ENCODE results near the gene YBX1.
"Not testable (repeated sequence)": the region's sequence is repeated elsewhere in the genome, so short reads cannot be mapped to it uniquely, and the experiment has no call there.

Gene YBX1

DNA sequence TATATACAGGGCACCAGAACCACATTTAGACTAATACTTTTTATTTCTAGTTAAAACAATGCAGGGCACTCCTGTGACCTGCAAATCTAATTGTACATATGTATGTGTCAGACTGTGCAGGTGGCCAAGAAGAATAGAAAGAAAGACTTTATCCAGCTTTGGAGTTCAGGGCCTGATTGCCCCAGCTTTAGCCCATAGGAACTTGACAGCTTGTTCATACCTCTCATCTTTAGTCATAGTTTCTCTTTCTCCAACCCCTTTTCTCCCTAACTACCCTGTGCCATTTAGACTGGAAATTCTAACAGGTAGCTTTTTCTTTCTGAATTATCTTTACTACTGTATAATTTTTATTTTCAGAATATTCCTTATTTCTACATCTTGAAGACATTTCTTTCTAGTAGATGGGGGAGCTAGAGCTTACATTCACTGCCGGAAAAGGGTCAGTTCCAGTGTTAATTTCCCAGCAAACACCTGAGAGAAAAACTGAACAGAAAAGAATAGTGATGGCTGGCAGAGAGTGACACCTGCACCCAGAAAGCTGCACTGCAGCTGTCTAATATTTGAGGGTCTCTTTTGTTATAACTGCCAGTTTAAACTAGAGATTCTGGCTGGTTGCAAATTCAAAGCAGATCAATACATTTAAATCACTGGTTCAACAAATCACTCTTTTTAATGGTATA lies 8.4 kb downstream of the YBX1 start:
- DNase-seq (ENCODE audit: low spot score): no peak

GRCh38 chr1:42691157-42691498 lies 8.9 kb downstream of the YBX1 start:
- DNase-seq (ENCODE audit: low spot score): no peak

DNA sequence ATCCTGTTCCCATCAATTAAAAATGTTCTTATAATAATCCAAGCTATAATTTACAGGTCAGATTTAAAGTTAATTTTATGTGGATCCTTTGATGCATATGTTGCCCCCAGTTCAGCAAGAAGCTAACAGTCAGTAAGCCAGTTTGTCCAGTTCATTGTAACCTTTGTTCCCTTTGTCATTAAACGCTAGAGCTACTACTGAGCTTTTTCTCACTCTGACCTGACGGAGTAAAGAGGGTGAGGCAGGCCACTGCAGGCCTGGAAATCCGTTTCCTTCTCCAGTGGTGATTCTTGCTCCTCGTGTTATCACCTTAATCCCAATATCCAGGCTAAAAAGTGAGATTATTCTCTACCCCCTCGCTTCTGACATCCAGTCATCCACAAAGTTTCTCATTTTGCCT lies 10.2 kb downstream of the YBX1 start:
- no peak for DNase-seq (ENCODE audit: low spot score)

DNA sequence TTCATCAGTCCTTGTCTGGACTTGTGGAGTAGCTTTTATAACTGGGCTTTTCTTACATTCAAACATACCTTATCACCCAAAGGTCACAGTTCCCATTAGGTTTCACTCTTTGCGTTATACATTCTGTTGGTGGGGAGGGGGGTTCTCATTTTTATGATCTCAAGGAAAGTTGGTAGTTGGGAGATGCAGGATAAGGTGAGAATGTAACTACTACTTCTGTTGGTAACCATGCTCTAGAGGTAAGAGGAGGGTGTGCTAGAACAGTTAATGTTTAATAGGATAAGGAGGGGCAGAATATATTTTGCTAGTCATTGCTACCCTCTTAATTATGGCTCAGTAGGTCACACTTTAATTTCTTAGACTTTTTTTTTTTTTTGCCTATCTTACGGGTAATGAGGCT lies 10.7 kb downstream of the YBX1 start:
- DNase-seq (ENCODE audit: low spot score): no peak

DNA sequence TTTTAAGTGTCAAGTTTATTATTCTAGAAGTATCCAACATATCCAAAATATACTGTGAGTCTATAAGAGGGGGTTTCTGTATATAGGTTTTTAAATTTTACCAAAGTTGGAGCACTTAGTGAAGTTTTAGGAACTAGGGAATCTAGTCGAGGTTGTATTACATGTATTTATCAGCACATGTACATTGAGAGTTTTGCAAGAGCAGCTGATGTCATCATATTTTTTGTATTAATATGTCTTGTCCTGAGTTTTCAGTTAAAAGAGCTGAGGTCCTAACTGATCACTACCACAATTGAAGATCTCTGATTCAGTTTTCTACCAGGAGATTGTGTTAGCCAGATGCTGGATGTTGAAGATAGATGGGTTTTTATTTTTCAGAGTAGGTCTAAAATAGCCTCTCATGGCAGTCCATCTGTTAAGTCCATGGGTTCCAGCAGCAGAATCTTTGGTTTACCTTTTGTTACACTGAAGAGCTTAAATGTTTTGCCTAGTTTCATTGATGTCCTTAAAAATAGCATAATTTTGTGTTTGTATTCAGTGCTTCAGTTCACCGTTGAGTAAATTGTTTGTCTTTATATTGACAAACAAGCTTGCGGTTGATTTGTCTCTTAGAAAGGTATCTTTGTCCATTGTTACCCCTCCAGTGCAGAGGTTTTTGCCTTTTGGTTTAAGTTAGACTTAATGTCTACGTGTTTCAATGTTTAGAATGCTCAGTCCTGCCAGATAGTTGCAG lies 16.0 kb downstream of the YBX1 start:
- DNase-seq (ENCODE audit: low spot score): no peak

DNA sequence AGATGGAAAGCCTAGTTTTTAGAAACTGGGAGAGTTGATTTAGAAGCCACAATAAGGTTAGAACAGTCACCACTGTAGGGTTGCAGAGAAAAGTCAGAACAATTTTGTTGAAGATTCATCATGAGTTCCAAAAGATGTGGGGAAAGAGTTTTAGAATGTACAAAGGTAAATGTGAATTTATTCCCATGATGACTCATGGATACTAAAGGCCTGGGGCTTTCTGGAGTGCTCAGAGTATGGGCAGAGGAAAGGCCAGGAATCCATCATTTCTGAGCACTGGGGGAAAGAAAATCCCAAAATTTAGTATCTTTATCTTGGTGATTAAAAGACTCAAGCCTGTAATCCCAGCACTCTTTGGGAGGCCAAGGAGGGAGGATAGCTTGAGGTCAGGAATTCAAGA lies 17.8 kb downstream of the YBX1 start:
- DNase-seq (ENCODE audit: low spot score): no peak

DNA sequence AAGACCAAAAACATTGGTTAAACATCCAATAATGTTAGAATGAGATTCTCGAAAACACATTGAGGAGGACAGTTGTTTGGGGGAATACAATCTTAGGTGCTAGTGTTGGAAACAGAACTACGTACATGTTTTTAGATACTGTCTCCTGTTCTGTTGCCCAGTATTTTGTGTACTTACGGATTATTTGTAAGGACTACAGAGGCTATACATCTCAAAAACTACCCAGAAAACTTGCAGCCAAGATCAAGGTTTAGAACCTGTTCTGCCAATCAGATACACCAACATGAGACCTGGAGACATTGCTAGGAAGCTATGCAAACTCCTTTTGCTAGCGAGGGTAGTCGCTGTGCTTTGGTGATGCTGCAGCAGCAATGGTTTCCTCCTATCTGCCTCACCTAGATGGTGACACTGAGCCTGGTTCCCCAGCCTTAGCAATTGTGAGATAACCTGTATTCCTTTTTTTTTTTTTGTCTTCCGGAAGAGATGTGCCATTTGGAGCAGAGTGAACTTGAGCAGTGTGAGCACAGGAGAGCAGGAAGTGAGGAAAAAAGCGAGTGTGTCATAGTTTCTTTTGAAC lies 21.8 kb downstream of the YBX1 start:
- DNase-seq (ENCODE audit: low spot score): no peak

DNA sequence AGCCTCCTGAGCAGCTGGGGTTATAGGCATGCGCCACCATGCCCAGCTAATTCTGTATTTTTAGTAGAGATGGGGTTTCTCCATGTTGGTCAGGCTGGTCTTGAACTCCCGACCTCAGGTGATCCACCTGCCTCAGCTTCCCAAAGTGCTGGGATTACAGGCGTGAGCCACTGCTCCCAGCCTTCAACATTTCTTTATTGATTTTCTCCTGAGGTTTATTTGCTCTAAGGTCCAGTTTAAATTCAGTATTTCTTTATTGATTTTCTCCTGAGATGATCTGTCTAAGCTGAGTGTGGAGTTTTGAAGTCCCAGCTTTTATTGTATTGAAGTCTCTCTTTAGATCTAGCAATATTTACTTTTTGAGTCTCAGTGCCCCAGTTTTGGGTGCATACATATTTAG lies 30.6 kb downstream of the YBX1 start:
- DNase-seq (ENCODE audit: low spot score): not testable (repeated sequence)

GRCh38 chr1:42713293-42713692 lies 31.1 kb downstream of the YBX1 start:
- no peak for DNase-seq (ENCODE audit: low spot score)

- not testable (repeated sequence) for DNase-seq (ENCODE audit: low spot score)
Observed at GRCh38 chr1:42714441-42714840, 32.2 kb downstream of the YBX1 start.

- no peak for DNase-seq (ENCODE audit: low spot score)
Observed at GRCh38 chr1:42720868-42721267, 38.6 kb downstream of the YBX1 start.

DNA sequence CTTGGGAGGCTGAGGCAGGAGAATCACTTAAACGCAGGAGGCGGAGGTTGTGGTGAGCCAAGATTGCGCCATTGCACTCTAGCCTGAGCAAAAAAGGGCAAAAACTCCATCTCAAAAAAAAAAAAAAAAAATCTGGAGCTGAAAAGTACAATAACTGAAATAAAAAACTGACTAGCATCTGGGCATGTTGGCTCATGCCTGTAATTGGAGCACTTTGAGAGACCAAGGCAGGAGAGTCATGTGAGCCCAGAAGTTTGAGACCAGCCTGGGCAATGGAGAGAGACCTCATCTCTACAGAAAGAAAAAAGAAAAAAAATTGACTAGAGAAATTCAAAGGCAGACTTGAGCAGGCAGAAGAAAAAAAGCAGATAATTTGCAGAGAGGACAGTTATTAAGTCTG lies 39.7 kb downstream of the YBX1 start:
- DNase-seq (ENCODE audit: low spot score): no peak

GRCh38 chr1:42722403-42722802 lies 40.2 kb downstream of the YBX1 start:
- DNase-seq (ENCODE audit: low spot score): not testable (repeated sequence)

DNA sequence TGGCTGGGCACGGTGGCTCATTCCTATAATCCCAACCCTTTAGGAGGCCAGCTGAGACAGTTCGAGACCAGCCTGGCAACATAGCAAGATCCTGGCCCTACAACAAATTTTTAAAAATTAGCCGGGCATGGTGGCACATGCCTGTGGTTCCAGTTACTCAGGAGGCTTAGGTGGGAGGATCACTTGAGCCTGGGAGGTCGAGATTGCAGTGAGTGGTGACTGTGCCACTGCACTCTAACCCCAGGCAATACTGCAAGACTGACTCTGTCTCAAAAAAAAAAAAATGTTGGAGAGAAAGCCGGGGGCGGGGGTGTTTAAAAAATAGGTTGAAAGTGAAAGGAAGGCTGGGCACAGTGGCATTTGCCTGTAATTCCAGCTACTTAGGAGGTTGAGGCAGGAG lies 41.3 kb downstream of the YBX1 start:
- no peak for DNase-seq (ENCODE audit: low spot score)

DNA sequence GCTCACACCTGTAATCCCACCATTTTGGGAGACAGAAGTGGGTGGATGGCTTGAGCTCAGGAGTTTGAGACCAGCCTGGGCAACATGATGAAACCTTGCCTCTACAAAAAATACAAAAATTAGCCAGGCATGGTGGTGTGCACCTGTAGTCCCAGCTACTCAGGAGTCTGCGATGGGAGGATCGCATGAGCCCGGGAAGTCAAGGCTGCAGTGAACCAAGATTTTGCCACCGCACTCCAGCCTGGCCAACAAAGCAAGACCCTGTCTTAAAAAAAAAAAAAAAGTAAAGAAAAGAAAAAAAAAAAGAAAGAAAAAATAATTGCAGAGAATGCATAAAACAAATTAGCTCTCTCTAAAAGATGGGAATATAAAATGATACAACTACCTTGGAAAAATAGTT lies 43.6 kb downstream of the YBX1 start:
- DNase-seq (ENCODE audit: low spot score): not testable (repeated sequence)

GRCh38 chr1:42730002-42730401 lies 47.8 kb downstream of the YBX1 start:
- no peak for DNase-seq (ENCODE audit: low spot score)

GRCh38 chr1:42730988-42731387 lies 48.8 kb downstream of the YBX1 start:
- DNase-seq (ENCODE audit: low spot score): peak; percentile 69

DNA sequence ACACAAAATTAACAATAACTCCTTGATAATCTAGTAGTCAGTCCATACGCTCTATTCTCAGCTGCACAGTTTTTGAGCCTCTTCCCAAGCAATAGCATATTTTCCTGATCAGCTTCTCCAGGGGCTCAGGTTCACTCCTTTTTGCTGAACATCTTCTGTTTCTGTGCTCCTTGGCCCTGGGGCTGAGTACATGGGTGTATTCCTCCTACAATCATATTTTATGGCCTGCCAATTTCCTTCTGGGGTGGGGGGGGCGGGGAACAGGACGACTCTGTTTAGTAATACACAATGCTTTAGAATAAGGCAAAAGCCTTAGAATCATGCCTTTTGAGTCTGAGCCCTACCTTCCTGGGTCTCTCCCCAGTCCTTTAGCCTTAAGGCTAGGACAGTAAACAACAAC lies 49.4 kb downstream of the YBX1 start:
- no peak for DNase-seq (ENCODE audit: low spot score)

DNA sequence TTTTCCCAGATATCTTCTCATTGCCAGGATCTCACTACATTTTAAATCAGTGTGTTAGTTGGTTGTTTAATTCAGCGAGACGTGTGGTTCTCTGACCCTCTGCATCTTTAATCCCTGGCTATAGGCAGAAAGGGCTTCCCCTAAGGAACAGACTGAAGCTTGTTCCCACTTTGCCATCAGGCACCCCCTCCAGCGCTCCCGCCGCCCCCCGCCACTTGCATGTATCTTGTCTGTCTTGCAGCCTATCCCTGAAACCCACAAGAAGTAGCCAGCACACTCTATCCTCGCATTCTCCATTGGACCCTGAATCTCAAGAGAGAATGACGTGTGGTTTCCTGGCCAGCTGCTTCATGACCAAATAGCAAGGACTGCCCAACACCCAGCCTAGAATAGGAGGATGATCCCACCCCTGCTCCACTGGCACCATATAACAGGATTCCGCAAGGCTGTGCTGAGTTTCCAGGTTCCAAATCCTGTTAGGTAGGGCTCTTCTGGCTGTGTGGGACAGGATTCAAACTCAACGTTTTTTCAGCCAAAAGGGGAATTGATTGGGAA lies 50.0 kb downstream of the YBX1 start:
- no peak for DNase-seq (ENCODE audit: low spot score)

- no peak for DNase-seq (ENCODE audit: low spot score)
Observed at GRCh38 chr1:42733415-42734200, 51.4 kb downstream of the YBX1 start.

- no peak for DNase-seq (ENCODE audit: low spot score)
Observed at GRCh38 chr1:42734201-42735035, 52.2 kb downstream of the YBX1 start.

DNA sequence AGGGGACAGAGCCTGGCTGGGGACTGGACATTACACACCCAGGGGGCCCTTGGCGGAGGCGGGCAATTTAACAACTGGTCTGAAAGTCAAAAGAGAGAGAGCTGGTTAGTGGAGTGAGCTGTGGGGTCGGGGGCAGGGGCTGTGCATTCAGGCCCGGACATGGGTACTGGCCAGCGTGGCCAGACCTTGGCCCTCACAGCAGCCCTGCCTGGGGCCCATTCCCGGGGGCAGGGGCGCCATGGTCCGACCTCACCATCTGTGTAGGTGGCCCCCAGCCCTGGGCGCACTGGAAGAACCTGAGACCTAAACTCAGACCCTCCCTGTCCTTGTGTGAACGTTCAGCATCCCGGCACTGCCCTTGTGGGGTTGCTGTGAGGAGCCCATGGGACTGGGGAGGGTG lies 52.8 kb downstream of the YBX1 start:
- no peak for DNase-seq (ENCODE audit: low spot score)

Measured in hematopoietic multipotent progenitor cell treated with erythropoietin and hydrocortisone succinate and interleukin-3 and kit ligand, for 15 days (in vitro differentiated cells).